Left ventricle myocardium inferior (tissue), 1 donor: ENCODE data around the gene CAMKK1. TPM values are rescaled to one million over a fixed set of nuclear protein-coding genes. Genes with fewer than 3 reads are reported as not detected.

Source experiments
- DNase-seq: peaks from one replicate; pipeline ENCODE4 v3.0.0-alpha.2; 2020
- H3K27ac ChIP-seq: fragments of 200-600 bp; replicated peaks from 2 replicates; pipeline ENCODE4 v1.8.0; 2021
- H3K27me3 ChIP-seq: fragments of 200-600 bp; 2 replicates; pipeline ENCODE4 v1.8.0; 2021; ENCODE audit warnings: low read depth
- H3K36me3 ChIP-seq: fragments of 200-600 bp; 2 replicates; pipeline ENCODE4 v1.8.0; 2021
- H3K4me1 ChIP-seq: fragments of 200-600 bp; 2 replicates; pipeline ENCODE4 v1.8.0; 2021
- H3K4me3 ChIP-seq: fragments of 200-600 bp; 2 replicates; pipeline ENCODE4 v1.8.0; 2021; ENCODE audit warnings: mild to moderate bottlenecking, moderate library complexity
- H3K9me3 ChIP-seq: fragments of 200-600 bp; replicated peaks from 2 replicates; pipeline ENCODE4 v1.8.0; 2021
- CTCF ChIP-seq: fragments of 200-600 bp; IDR thresholded peaks from 2 replicates; pipeline ENCODE4 v1.8.0; 2021; ENCODE audit warnings: antibody characterized with exemption, mild to moderate bottlenecking, borderline replicate concordance
- intact Hi-C: fragments of 100-400 bp; cut with micrococcal nuclease; formaldehyde crosslinking; loops from one replicate; pipeline ENCODE4 v1.11.0; 2022
- total RNA-seq: library from RNA; stranded (reverse); fragmentation: NEBNext Ultra II Directional; extraction: Animal tissue kit (Norgen Biotek cat#: 25700); gene quantifications from one replicate; pipeline ENCODE4 v1.2.1, GENCODE V29; 2021
- donor health status: DM: no; HTN: yes; CAD: no; lungs with severe emphysema.

The CAMKK1 gene
- total RNA-seq, 1 donor from 2014 or later: 5.5 TPM

DNA sequence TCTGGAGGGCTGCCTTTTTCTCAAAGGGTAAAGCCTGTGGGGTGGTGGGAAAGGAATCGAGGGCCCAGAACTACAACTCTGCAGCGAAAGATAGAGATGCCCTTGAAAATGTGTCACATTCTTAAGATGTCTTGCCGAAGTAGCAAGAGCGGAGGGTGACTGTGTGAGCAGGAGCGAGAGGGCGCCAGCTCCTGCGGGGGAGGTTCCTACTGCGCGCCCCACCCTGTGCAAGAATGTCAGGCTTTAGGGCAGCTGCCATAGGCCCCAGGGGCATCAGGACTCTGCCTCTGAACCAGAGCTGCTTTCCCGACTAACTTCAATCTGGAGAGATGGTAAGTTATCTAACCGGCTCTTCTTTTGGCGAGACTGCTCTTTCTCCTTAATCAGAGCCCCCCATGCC lies 80.1 kb downstream of the CAMKK1 start:
- no peak for TF ChIP-seq CTCF
- H3K27me3 ChIP-seq: no peaks in the 10 kb centered on the region
- no peaks in the 10 kb centered on the region for H3K9me3 ChIP-seq
- no peak overlapping the region for H3K27ac ChIP-seq
- H3K36me3 ChIP-seq: peaks cover 100% of the 10 kb centered on the region
- H3K4me1 ChIP-seq: no peaks in the 10 kb centered on the region
- no peak overlapping the region for H3K4me3 ChIP-seq
- DNase-seq: no peak
- intact Hi-C loops: no loop called here

DNA sequence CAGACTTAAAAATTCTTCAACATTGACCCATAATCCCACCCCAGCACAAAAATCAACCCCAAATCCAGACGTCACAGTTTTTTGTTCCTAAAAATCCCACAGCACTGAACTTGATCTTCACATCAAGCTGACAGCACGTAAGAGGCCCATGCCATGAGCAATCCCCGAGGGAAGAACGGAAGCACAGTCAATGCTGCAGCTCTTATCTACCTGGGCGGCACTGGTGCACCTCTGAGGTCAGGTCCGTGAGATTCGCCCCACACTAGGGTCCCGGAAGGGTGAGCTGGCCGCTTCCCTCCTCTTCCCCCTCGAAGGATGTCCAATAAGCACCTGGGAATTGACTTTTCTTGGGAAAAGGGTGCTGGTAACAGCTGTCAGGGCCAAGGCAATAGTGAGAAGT lies 80.6 kb downstream of the CAMKK1 start:
- no peak overlapping the region for H3K4me3 ChIP-seq
- H3K4me1 ChIP-seq: no peaks in the 10 kb centered on the region
- H3K27ac ChIP-seq: no peak overlapping the region
- intact Hi-C loops: no loop called here
- H3K9me3 ChIP-seq: no peaks in the 10 kb centered on the region
- DNase-seq: no peak
- peaks cover 100% of the 10 kb centered on the region for H3K36me3 ChIP-seq
- no peak for TF ChIP-seq CTCF
- no peaks in the 10 kb centered on the region for H3K27me3 ChIP-seq

Other genes with a start within 250 kb of the CAMKK1 start
- 165 TPM for gene TAX1BP3, start 224.5 kb downstream of the CAMKK1 start, total RNA-seq
- gene EMC6, start 224.2 kb downstream of the CAMKK1 start, total RNA-seq: 57.0 TPM
- 18.3 TPM for gene P2RX5, start 196.9 kb downstream of the CAMKK1 start, total RNA-seq
- gene HASPIN, start 169.2 kb downstream of the CAMKK1 start, total RNA-seq: 0.33 TPM
- 19.6 TPM for gene ITGAE, start 91.9 kb downstream of the CAMKK1 start, total RNA-seq
- gene NCBP3, start 46.8 kb downstream of the CAMKK1 start, total RNA-seq: 18.2 TPM
- gene P2RX1, start 23.4 kb upstream of the CAMKK1 start, total RNA-seq: 0.55 TPM
- gene ATP2A3, start 71.4 kb upstream of the CAMKK1 start, total RNA-seq: 8.6 TPM
- gene ZZEF1, start 250.0 kb upstream of the CAMKK1 start, total RNA-seq: 29.9 TPM